Glomerular endothelial cell (primary cell): Measurements from ENCODE around the gene OR7G2. TPM values are rescaled to one million over a fixed set of nuclear protein-coding genes. Genes with fewer than 3 reads are reported as not detected.
"Not testable (repeated sequence)": the region's sequence is repeated elsewhere in the genome, so short reads cannot be mapped to it uniquely, and the experiment has no call there.

Source experiments
- DNase-seq: peaks from one replicate; pipeline ENCODE4 v3.0.0-alpha.2; 2011; ENCODE audit warnings: low read depth, low spot score; ENCODE audit errors: extremely low read depth
- total RNA-seq: library from RNA; depleted of rRNA; stranded (reverse); fragments of >200 nt; gene quantifications from 2 replicates; pipeline ENCODE4 v1.2.3, GENCODE V29; 2015

OR7G2 gene
- total RNA-seq, 1 donor from 2014 or later: not detected

- DNase-seq: peak; percentile 94
Measured at GRCh38 chr19:9075064-9075949, 32.0 kb downstream of the OR7G2 start.

GRCh38 chr19:9073806-9074205 is 33.5 kb downstream of the OR7G2 start:
- no peak for DNase-seq

GRCh38 chr19:9071720-9072119 is 35.6 kb downstream of the OR7G2 start:
- not testable (repeated sequence) for DNase-seq

GRCh38 chr19:9070066-9070465 is 37.2 kb downstream of the OR7G2 start:
- DNase-seq: no peak

GRCh38 chr19:9065457-9066014 is 41.7 kb downstream of the OR7G2 start:
- no peak for DNase-seq

- no peak for DNase-seq
Measured at GRCh38 chr19:9061879-9062278, 45.4 kb downstream of the OR7G2 start.

- DNase-seq: no peak
Measured at GRCh38 chr19:9060564-9061340, 46.5 kb downstream of the OR7G2 start.

- DNase-seq: no peak
Measured at GRCh38 chr19:9058905-9059667, 48.2 kb downstream of the OR7G2 start.

- no peak for DNase-seq
Measured at GRCh38 chr19:9057505-9058258, 49.6 kb downstream of the OR7G2 start.

GRCh38 chr19:9056131-9056530 is 51.1 kb downstream of the OR7G2 start:
- not testable (repeated sequence) for DNase-seq

GRCh38 chr19:9054765-9055164 is 52.5 kb downstream of the OR7G2 start:
- DNase-seq: no peak

- no peak for DNase-seq
Measured at GRCh38 chr19:9054207-9054606, 53.1 kb downstream of the OR7G2 start.

- DNase-seq: not testable (repeated sequence)
Measured at GRCh38 chr19:9053674-9054073, 53.6 kb downstream of the OR7G2 start.

- no peak for DNase-seq
Measured at GRCh38 chr19:9052894-9053293, 54.4 kb downstream of the OR7G2 start.

Other genes starting within 250 kb of the OR7G2 start
- not detected in 2 replicates for gene MUC16, start 97.1 kb downstream of the OR7G2 start, total RNA-seq
- not detected in 2 replicates for gene OR1M1, start 20.4 kb downstream of the OR7G2 start, total RNA-seq
- not detected in 2 replicates for gene OR7G1, start 8.3 kb upstream of the OR7G2 start, total RNA-seq
- not detected in 2 replicates for gene OR7G3, start 19.5 kb upstream of the OR7G2 start, total RNA-seq
- 14.5 and 22.5 TPM in 2 replicates for gene ZNF317, start 32.9 kb upstream of the OR7G2 start, total RNA-seq
- 0.35 TPM in 1 of 2 replicates, not detected in the other for gene OR7D2, start 71.5 kb upstream of the OR7G2 start, total RNA-seq
- not detected in 2 replicates for gene OR7D4, start 112.1 kb upstream of the OR7G2 start, total RNA-seq
- gene OR7E24, start 143.5 kb upstream of the OR7G2 start, total RNA-seq: not detected in 2 replicates
- 2.0 and 9.7 TPM in 2 replicates for gene ZNF699, start 202.4 kb upstream of the OR7G2 start, total RNA-seq
- 12.5 and 12.9 TPM in 2 replicates for gene ZNF559, start 216.7 kb upstream of the OR7G2 start, total RNA-seq